Endothelial cell of umbilical vein (primary cell): ENCODE data around the gene MARK2. TPM values are rescaled to one million over a fixed set of nuclear protein-coding genes. Genes with fewer than 3 reads are reported as not detected.

Source experiments
- BruUV-seq: library from RNA; stranded (reverse); fragments of 400-500 nt; replicated peaks from 2 replicates; lab custom pipeline; 2021; lab: Mats Ljungman, UMichigan
- CTCF ChIA-PET: fragments of 300-600, 350-600 bp; sonication (Branson Sonifier 250); formaldehyde crosslinking; loops from one replicate; lab custom pipeline; 2021; ENCODE audit warnings: antibody characterized with exemption, inconsistent platforms; lab: Charles Lee
- POLR2A ChIA-PET: fragments of 300-600, 350-600 bp; sonication (Branson Sonifier 250); formaldehyde crosslinking; loops from one replicate; lab custom pipeline; 2021; ENCODE audit warnings: antibody characterized with exemption, inconsistent platforms; lab: Charles Lee
- DNase-seq: peaks from one replicate; pipeline ENCODE4 v3.0.0-alpha.2; 2011; ENCODE audit warnings: low read depth, low spot score
- FAIRE-seq: peaks from 2 replicates; lab custom pipeline; 2011; peaks lifted over from hg19 to GRCh38; lab: Jason Lieb, UNC
- H2AFZ ChIP-seq: 2 replicates; pipeline ENCODE4 v1.6.0; 2012; ENCODE audit warnings: low read depth, low read length, control low read depth, inconsistent platforms
- H3K27ac ChIP-seq: 2 replicates; pipeline ENCODE4 v1.5.1; 2011; ENCODE audit warnings: low read depth, mild to moderate bottlenecking, control low read depth, low read length, moderate library complexity; ENCODE audit not compliant: insufficient read depth
- H3K27me3 ChIP-seq, 2 experiments: 2 replicates each; pipeline versions ENCODE4 v1.6.0 to v1.6.1; 2011; ENCODE audit warnings: low read length in 2 of 2, mixed read lengths in 1 of 2; ENCODE audit not compliant: control insufficient read depth in 2 of 2, insufficient read depth in 2 of 2
- H3K36me3 ChIP-seq, 2 experiments: 2 replicates in 1 of 2; 3 replicates in 1 of 2; pipeline ENCODE4 v1.5.1; 2011; ENCODE audit warnings: low read length in 2 of 2, mild to moderate bottlenecking in 1 of 2, moderate library complexity in 1 of 2; ENCODE audit not compliant: control insufficient read depth in 2 of 2, insufficient read depth in 2 of 2; ENCODE audit errors: extremely low read depth in 1 of 2
- H3K4me1 ChIP-seq: 3 replicates; pipeline ENCODE4 v1.5.1; 2011; ENCODE audit warnings: mild to moderate bottlenecking, low read length; ENCODE audit not compliant: control insufficient read depth, insufficient read depth; ENCODE audit errors: extremely low read depth
- H3K4me2 ChIP-seq: 2 replicates; pipeline ENCODE4 v1.6.1; 2011; ENCODE audit warnings: low read length, control low read depth, mixed read lengths; ENCODE audit not compliant: insufficient read depth
- H3K4me3 ChIP-seq, 3 experiments: fragments of 200-600 bp in 1 of 3; sonication (generic), shearing (Covaris generic) in 1 of 3; replicated peaks in 1 of 3; 2 replicates each; pipeline ENCODE4 v1.5.1; 2011 to 2016; ENCODE audit warnings: control low read depth in 3 of 3, low read length in 3 of 3, mild to moderate bottlenecking in 2 of 3, inconsistent platforms in 1 of 3, low read depth in 1 of 3, moderate library complexity in 1 of 3; ENCODE audit not compliant: insufficient read depth in 1 of 3
- H3K79me2 ChIP-seq: 2 replicates; pipeline ENCODE4 v1.6.0; 2012; ENCODE audit warnings: low read length, inconsistent platforms; ENCODE audit not compliant: control insufficient read depth, insufficient read depth
- H3K9ac ChIP-seq: replicated peaks from 2 replicates; pipeline ENCODE3; 2011; ENCODE audit warnings: low read length, control low read depth; ENCODE audit not compliant: insufficient read depth; ENCODE audit errors: extremely low read depth
- H3K9me1 ChIP-seq: replicated peaks from 3 replicates; pipeline ENCODE4 v1.6.0; 2011; ENCODE audit warnings: mild to moderate bottlenecking, low read length; ENCODE audit not compliant: control insufficient read depth, insufficient read depth; ENCODE audit errors: extremely low read depth
- H3K9me3 ChIP-seq: replicated peaks from 2 replicates; pipeline ENCODE4 v1.5.1; 2012; ENCODE audit warnings: low read length, inconsistent platforms; ENCODE audit not compliant: control insufficient read depth, insufficient read depth
- H4K20me1 ChIP-seq: replicated peaks from 2 replicates; pipeline ENCODE3; 2011; ENCODE audit warnings: mild to moderate bottlenecking, low read length; ENCODE audit not compliant: control insufficient read depth, insufficient read depth; ENCODE audit errors: extremely low read depth
- EZH2 ChIP-seq: IDR thresholded peaks from 2 replicates; pipeline ENCODE4 v1.6.1; 2012; ENCODE audit warnings: borderline replicate concordance, low read depth, mild to moderate bottlenecking, moderate library complexity, low read length, inconsistent platforms; ENCODE audit not compliant: severe bottlenecking
- FOS ChIP-seq: IDR thresholded peaks from 2 replicates; pipeline ENCODE4 v1.6.1; 2011; ENCODE audit warnings: mild to moderate bottlenecking, low read length, moderate library complexity, borderline replicate concordance; ENCODE audit not compliant: insufficient read depth
- GATA2 ChIP-seq: IDR thresholded peaks from 2 replicates; pipeline ENCODE4 v1.7.0; 2011; ENCODE audit warnings: low read depth, mild to moderate bottlenecking, moderate library complexity, mixed read lengths, low read length; ENCODE audit not compliant: insufficient read length, insufficient read depth
- JUN ChIP-seq: IDR thresholded peaks from 2 replicates; pipeline ENCODE4 v1.6.1; 2011; ENCODE audit warnings: borderline replicate concordance, low read depth; ENCODE audit not compliant: insufficient read length, insufficient read depth
- MAX ChIP-seq: IDR thresholded peaks from 2 replicates; pipeline ENCODE4 v1.6.1; 2011; ENCODE audit not compliant: insufficient read depth, insufficient read length
- MYC ChIP-seq: IDR thresholded peaks from one replicate; pipeline ENCODE4 v1.6.1; 2011; ENCODE audit warnings: mild to moderate bottlenecking, low read depth, low read length
- POLR2A ChIP-seq: IDR thresholded peaks from 2 replicates; pipeline ENCODE4 v1.6.1; 2012; ENCODE audit warnings: low read depth, mild to moderate bottlenecking, control low read depth, low read length
- POLR2AphosphoS5 ChIP-seq: IDR thresholded peaks from 2 replicates; pipeline ENCODE4 v1.6.1; 2012; ENCODE audit warnings: low read depth, mild to moderate bottlenecking, control low read depth, low read length, moderate library complexity; ENCODE audit not compliant: insufficient read depth
- dilution Hi-C: fragments of 300-500 bp; cut with MboI; formaldehyde crosslinking; loops from one replicate; pipeline ENCODE4 v1.15.0; 2019; ENCODE audit warnings: low sequenced_read_pairs; ENCODE audit not compliant: extremely low pct_ligation_motif_present
- intact Hi-C: fragments of 100-400 bp; cut with micrococcal nuclease; formaldehyde crosslinking; loops from one replicate; pipeline ENCODE4 v1.10.0; 2022
- polyA plus RNA-seq, 4 experiments: library from polyadenylated mRNA; depleted of rRNA in 3 of 4; stranded (reverse) in 3 of 4; unstranded in 1 of 4; fragments of >200 nt; gene quantifications; 2 replicates each; pipeline versions ENCODE4 v1.2.1 to v1.2.3, GENCODE V29; 2011 to 2012; ENCODE audit warnings: missing spikeins in 1 of 4
- total RNA-seq: library from RNA; stranded (reverse); gene quantifications from 2 replicates; pipeline ENCODE4 v1.2.3, GENCODE V29; 2021
- TF ChIP-seq, protein P1 (sequence below), 2 donors: IDR thresholded peaks; 1 replicate in 1 of 2; 2 replicates in 1 of 2; pipeline ENCODE4 v1.5.1; 2011; ENCODE audit warnings: low read length in 2 of 2, mild to moderate bottlenecking in 2 of 2, moderate library complexity in 2 of 2, control low read depth in 1 of 2, inconsistent platforms in 1 of 2, low read depth in 1 of 2; ENCODE audit not compliant: insufficient read depth in 1 of 2; ENCODE audit errors: extremely low read depth in 1 of 2

The MARK2 gene
- total and polyA plus RNA-seq, 2 donors (not counting 3 experiments of a cell fraction or from before 2014, with no cell fraction given), result 16.6 to 34.7 TPM

DNA sequence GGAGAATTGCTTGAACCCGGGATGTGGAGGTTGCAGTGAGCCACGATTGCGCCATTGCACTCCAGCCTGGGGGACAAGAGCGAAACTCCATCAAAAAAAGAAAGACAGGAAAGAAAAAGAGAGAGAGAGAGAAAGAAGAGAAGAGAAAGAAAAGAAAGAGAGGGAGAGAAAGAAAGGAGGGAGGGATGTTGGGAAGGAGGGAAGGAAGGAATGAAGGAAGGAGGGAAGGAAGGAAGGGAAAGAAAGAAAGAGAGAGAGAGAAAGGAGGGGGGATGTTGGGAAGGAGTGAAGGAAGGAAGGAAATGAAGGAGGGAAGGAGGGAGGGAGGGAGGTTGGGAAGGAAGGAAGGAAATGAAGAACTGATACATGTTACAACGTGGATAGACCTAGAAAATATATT lies 38.0 kb upstream of the MARK2 start:
- no TSS peak for BruUV-seq
- CTCF ChIA-PET, result no interaction called here
- Histone ChIP-seq H3K27me3 (no peaks in the 10 kb centered on the region), H4K20me1 (no peaks in the 10 kb centered on the region), H3K4me1 (peaks cover under 1% of the 10 kb centered on the region), H3K9ac (no peak overlapping the region), H3K9me1 (no peaks in the 10 kb centered on the region), H3K4me3 (no peak overlapping the region), H3K27ac (no peak overlapping the region), H3K79me2 (no peaks in the 10 kb centered on the region), H3K36me3 (no peaks in the 10 kb centered on the region), H3K4me2 (no peak overlapping the region), H3K9me3 (no peaks in the 10 kb centered on the region), H2AFZ (no peak overlapping the region)
- dilution Hi-C loops, result no loop called here
- POLR2A ChIA-PET, result no interaction called here
- DNase-seq (no peak), FAIRE-seq (no peak)
- intact Hi-C loops, result no loop called here
- no peak for TF ChIP-seq JUN
- no peak for TF ChIP-seq GATA2

GRCh38 chr11:63802637-63803414 lies 36.1 kb upstream of the MARK2 start:
- Histone ChIP-seq H3K27ac (no peak overlapping the region), H3K4me1 (peaks cover 4% of the 10 kb centered on the region), H4K20me1 (no peaks in the 10 kb centered on the region), H3K4me2 (no peak overlapping the region), H3K9ac (no peak overlapping the region), H3K9me3 (no peaks in the 10 kb centered on the region), H3K27me3 (no peaks in the 10 kb centered on the region), H3K9me1 (no peaks in the 10 kb centered on the region), H2AFZ (no peak overlapping the region), H3K79me2 (no peaks in the 10 kb centered on the region), H3K4me3 (no peak overlapping the region), H3K36me3 (no peaks in the 10 kb centered on the region)
- TF ChIP-seq, protein P1, sequence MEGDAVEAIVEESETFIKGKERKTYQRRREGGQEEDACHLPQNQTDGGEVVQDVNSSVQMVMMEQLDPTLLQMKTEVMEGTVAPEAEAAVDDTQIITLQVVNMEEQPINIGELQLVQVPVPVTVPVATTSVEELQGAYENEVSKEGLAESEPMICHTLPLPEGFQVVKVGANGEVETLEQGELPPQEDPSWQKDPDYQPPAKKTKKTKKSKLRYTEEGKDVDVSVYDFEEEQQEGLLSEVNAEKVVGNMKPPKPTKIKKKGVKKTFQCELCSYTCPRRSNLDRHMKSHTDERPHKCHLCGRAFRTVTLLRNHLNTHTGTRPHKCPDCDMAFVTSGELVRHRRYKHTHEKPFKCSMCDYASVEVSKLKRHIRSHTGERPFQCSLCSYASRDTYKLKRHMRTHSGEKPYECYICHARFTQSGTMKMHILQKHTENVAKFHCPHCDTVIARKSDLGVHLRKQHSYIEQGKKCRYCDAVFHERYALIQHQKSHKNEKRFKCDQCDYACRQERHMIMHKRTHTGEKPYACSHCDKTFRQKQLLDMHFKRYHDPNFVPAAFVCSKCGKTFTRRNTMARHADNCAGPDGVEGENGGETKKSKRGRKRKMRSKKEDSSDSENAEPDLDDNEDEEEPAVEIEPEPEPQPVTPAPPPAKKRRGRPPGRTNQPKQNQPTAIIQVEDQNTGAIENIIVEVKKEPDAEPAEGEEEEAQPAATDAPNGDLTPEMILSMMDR (IDR thresholded peaks at IDR 0.05; ENCODE audit: extremely low read depth in 1 of 2, insufficient read depth in 1 of 2, low read depth in 1 of 2, low read length in 2 of 2), result no peak
- TF ChIP-seq FOS, result no peak
- TF ChIP-seq POLR2AphosphoS5, result no peak
- TF ChIP-seq MYC, result no peak
- TF ChIP-seq JUN, result no peak
- no peak for TF ChIP-seq POLR2A
- no peak for TF ChIP-seq MAX
- no peak for TF ChIP-seq EZH2
- TF ChIP-seq GATA2, result no peak
- DNase-seq (no peak), FAIRE-seq (no peak)
- POLR2A ChIA-PET, result no interaction called here
- CTCF ChIA-PET, result interaction anchor here (0.7 to 1.6 kb wide), 4 partner anchors 12 to 75 kb away, joined by 3 read pairs; no protein-coding TSS in a partner anchor
- dilution Hi-C loops, result no loop called here
- no TSS peak for BruUV-seq
- intact Hi-C loops, result no loop called here
